HEK293 (cell line): ENCODE measurements around the gene CFHR1.

Experiments used
- CTCF ChIA-PET: fragments of 350-600 bp; formaldehyde crosslinking; extraction: SDS; loops from one replicate; lab custom pipeline; 2021; ENCODE audit warnings: antibody characterized with exemption; lab: Yijun Ruan, JAX
- POLR2A ChIA-PET: fragments of 300-600 bp; formaldehyde crosslinking; extraction: SDS; loops from one replicate; lab custom pipeline; 2020; ENCODE audit warnings: antibody characterized with exemption, inconsistent platforms; lab: Yijun Ruan, JAX
- H3K27ac ChIP-seq: fragments of 200-500 bp; sonication (Bioruptor generic); 2 replicates; pipeline ENCODE4 v1.5.1; 2014; ENCODE audit warnings: low read depth, low read length, control low read depth, inconsistent platforms; ENCODE audit errors: extremely low read depth
- H3K36me3 ChIP-seq, 2 experiments: fragments of 200-500 bp in 1 of 2; sonication (Bioruptor generic) in 1 of 2; 1 replicate in 1 of 2; 2 replicates in 1 of 2; pipeline ENCODE4 v1.5.1; 2014 to 2017; ENCODE audit warnings: inconsistent platforms in 2 of 2, low read length in 2 of 2; ENCODE audit not compliant: control insufficient read depth in 2 of 2, insufficient read depth in 1 of 2
- H3K4me1 ChIP-seq: fragments of 200-500 bp; sonication (Bioruptor generic); 2 replicates; pipeline ENCODE4 v1.5.1; 2014; ENCODE audit warnings: mild to moderate bottlenecking, low read length, inconsistent platforms; ENCODE audit not compliant: control insufficient read depth, insufficient read depth
- H3K4me3 ChIP-seq: 2 replicates; pipeline ENCODE4 v1.5.1; 2011; ENCODE audit warnings: low read depth, mild to moderate bottlenecking, control low read depth, low read length, moderate library complexity
- H3K9me3 ChIP-seq: fragments of 200-500 bp; sonication (Bioruptor generic); 2 replicates; pipeline ENCODE4 v1.5.1; 2014; ENCODE audit warnings: low read depth, low read length, inconsistent platforms; ENCODE audit not compliant: control insufficient read depth, insufficient read depth
- GLI2 ChIP-seq: fragments of 450-650 bp; formaldehyde crosslinking; IDR thresholded peaks from 2 replicates; pipeline ENCODE4; 2017; ENCODE audit warnings: missing biosample characterization, missing genetic modification characterization, low read depth, borderline replicate concordance
- IKZF3 ChIP-seq: fragments of 450-650 bp; IDR thresholded peaks from 2 replicates; pipeline ENCODE4 v1.5.0; 2018; ENCODE audit warnings: missing biosample characterization, mild to moderate bottlenecking, missing genetic modification characterization, moderate library complexity
- KLF17 ChIP-seq: fragments of 450-650 bp; formaldehyde crosslinking; IDR thresholded peaks from 2 replicates; pipeline ENCODE4 v1.5.1; 2016; ENCODE audit warnings: missing biosample characterization, missing genetic modification characterization
- REPIN1 ChIP-seq: fragments of 450-650 bp; formaldehyde crosslinking; IDR thresholded peaks from 2 replicates; pipeline ENCODE4 v1.5.1; 2017; ENCODE audit warnings: missing biosample characterization, missing genetic modification characterization, low read depth
- REST ChIP-seq: fragments of 450-650 bp; formaldehyde crosslinking; IDR thresholded peaks from 2 replicates; pipeline ENCODE4 v1.5.1; 2016; ENCODE audit warnings: missing biosample characterization, missing genetic modification characterization
- SETDB1 ChIP-seq: IDR thresholded peaks from one replicate; pipeline ENCODE4 v1.6.1; 2017; ENCODE audit warnings: mild to moderate bottlenecking, low read length, moderate library complexity, mixed read lengths; ENCODE audit not compliant: insufficient read length
- ZBTB48 ChIP-seq: fragments of 450-650 bp; formaldehyde crosslinking; IDR thresholded peaks from 2 replicates; pipeline ENCODE4 v1.5.1; 2016; ENCODE audit warnings: missing biosample characterization, missing genetic modification characterization
- ZBTB49 ChIP-seq: fragments of 450-650 bp; formaldehyde crosslinking; IDR thresholded peaks from 2 replicates; pipeline ENCODE4 v1.5.1; 2016; ENCODE audit warnings: missing biosample characterization, missing genetic modification characterization, low read depth
- ZEB2 ChIP-seq: fragments of 450-650 bp; formaldehyde crosslinking; IDR thresholded peaks from 2 replicates; pipeline ENCODE4 v1.5.1; 2016; ENCODE audit warnings: missing biosample characterization, missing genetic modification characterization
- ZFHX2 ChIP-seq: fragments of 450-650 bp; formaldehyde crosslinking; conservative IDR thresholded peaks from 2 replicates; pipeline ENCODE4 v1.5.1; 2016; ENCODE audit warnings: missing biosample characterization, missing genetic modification characterization
- ZIC2 ChIP-seq: fragments of 450-650 bp; formaldehyde crosslinking; IDR thresholded peaks from 2 replicates; pipeline ENCODE4 v1.5.1; 2016; ENCODE audit warnings: missing biosample characterization, missing genetic modification characterization
- ZNF174 ChIP-seq: fragments of 450-650 bp; formaldehyde crosslinking; IDR thresholded peaks from 2 replicates; pipeline ENCODE4 v1.5.0; 2017; ENCODE audit warnings: missing biosample characterization, mild to moderate bottlenecking, missing genetic modification characterization
- ZNF18 ChIP-seq: fragments of 450-650 bp; formaldehyde crosslinking; IDR thresholded peaks from 2 replicates; pipeline ENCODE4 v1.5.1; 2016; ENCODE audit warnings: missing biosample characterization, missing genetic modification characterization
- ZNF223 ChIP-seq: fragments of 450-650 bp; formaldehyde crosslinking; IDR thresholded peaks from 2 replicates; pipeline ENCODE4 v1.5.1; 2016; ENCODE audit warnings: missing biosample characterization, missing genetic modification characterization
- ZNF23 ChIP-seq: fragments of 450-650 bp; formaldehyde crosslinking; IDR thresholded peaks from 2 replicates; pipeline ENCODE4 v1.5.1; 2016; ENCODE audit warnings: missing biosample characterization, missing genetic modification characterization, borderline replicate concordance
- ZNF248 ChIP-seq: fragments of 450-650 bp; formaldehyde crosslinking; IDR thresholded peaks from 2 replicates; pipeline ENCODE4 v1.5.1; 2017; ENCODE audit warnings: missing biosample characterization, missing genetic modification characterization
- ZNF311 ChIP-seq: fragments of 450-650 bp; formaldehyde crosslinking; IDR thresholded peaks from 2 replicates; pipeline ENCODE4 v1.5.1; 2017; ENCODE audit warnings: missing biosample characterization, missing genetic modification characterization, borderline replicate concordance
- ZNF366 ChIP-seq: fragments of 450-650 bp; formaldehyde crosslinking; conservative IDR thresholded peaks from 2 replicates; pipeline ENCODE4 v1.5.1; 2016; ENCODE audit warnings: missing biosample characterization, missing genetic modification characterization
- ZNF426 ChIP-seq: fragments of 450-650 bp; formaldehyde crosslinking; IDR thresholded peaks from 2 replicates; pipeline ENCODE4 v1.5.1; 2017; ENCODE audit warnings: missing biosample characterization, missing genetic modification characterization, mild to moderate bottlenecking, inconsistent platforms, moderate library complexity
- ZNF521 ChIP-seq: fragments of 450-650 bp; formaldehyde crosslinking; IDR thresholded peaks from 2 replicates; pipeline ENCODE4 v1.5.1; 2017; ENCODE audit warnings: missing biosample characterization, mild to moderate bottlenecking, missing genetic modification characterization
- ZNF555 ChIP-seq: fragments of 450-650 bp; formaldehyde crosslinking; conservative IDR thresholded peaks from 2 replicates; pipeline ENCODE4 v1.5.1; 2017; ENCODE audit warnings: missing biosample characterization, mild to moderate bottlenecking, missing genetic modification characterization, inconsistent platforms
- ZNF610 ChIP-seq: fragments of 450-650 bp; formaldehyde crosslinking; IDR thresholded peaks from 2 replicates; pipeline ENCODE4 v1.5.1; 2016; ENCODE audit warnings: missing biosample characterization, missing genetic modification characterization, borderline replicate concordance
- ZNF623 ChIP-seq: fragments of 450-650 bp; formaldehyde crosslinking; IDR thresholded peaks from 2 replicates; pipeline ENCODE4 v1.5.1; 2016; ENCODE audit warnings: missing biosample characterization, missing genetic modification characterization
- ZNF768 ChIP-seq: fragments of 450-650 bp; formaldehyde crosslinking; IDR thresholded peaks from 2 replicates; pipeline ENCODE4 v1.5.1; 2018; ENCODE audit warnings: missing biosample characterization, mild to moderate bottlenecking, missing genetic modification characterization
- TF ChIP-seq, protein P1 (sequence below): fragments of 450-650 bp; formaldehyde crosslinking; IDR thresholded peaks from 2 replicates; pipeline ENCODE4 v1.5.1; 2017; ENCODE audit warnings: missing biosample characterization, missing genetic modification characterization

The CFHR1 gene

DNA sequence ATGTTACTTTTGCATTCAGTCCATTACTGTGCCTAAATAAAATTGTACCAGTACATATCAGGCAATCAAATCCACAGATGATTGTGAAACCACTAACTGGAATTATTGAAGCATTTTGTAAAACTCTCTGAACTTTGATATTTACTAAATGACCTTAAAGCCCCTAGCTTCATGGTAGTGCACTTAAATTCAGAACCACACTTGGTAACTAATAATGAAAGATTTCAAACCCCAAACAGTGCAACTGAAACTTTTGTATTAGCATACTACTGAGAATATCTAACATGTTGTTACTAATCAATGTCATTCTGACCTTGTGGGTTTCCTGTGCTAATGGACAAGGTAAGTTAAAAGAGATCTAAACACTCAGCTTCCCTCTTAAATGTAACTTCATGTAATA, 44.9 kb upstream of the CFHR1 start, which contains the start of gene CFHR3 (continued):
- no peak for TF ChIP-seq REPIN1 (tag by site-specific recombination)
- no peak for TF ChIP-seq ZNF18
- TF ChIP-seq ZNF521 (tag by site-specific recombination): no peak
- TF ChIP-seq ZNF311 (tag by site-specific recombination): no peak
- TF ChIP-seq ZBTB48 (tag by site-specific recombination): no peak
- TF ChIP-seq ZBTB49 (tag by site-specific recombination): no peak

DNA sequence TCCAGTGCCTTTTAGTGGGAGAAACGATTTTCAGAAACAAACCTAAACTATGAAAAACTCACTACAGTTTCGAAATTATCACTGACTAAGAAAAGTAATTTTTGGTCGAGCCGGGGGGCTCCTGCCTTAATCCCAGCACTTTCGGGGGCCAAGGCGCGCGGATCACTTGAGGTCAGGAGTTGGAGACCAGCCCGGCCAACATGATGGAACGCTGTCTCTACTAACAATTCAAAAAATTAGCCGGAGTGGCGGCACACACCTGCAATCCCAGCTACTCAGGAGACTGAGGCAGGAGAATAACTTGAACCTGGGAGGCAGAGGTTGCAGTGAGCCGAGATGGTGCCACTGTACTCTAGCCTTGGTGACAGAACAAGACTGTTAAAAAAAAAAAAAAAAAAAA, 41.9 kb upstream of the CFHR1 start:
- H3K27ac ChIP-seq: no peak overlapping the region
- no peaks in the 10 kb centered on the region for H3K4me1 ChIP-seq
- no peak overlapping the region for H3K4me3 ChIP-seq
- ChIA-PET POLR2A (no interaction called here), CTCF (no interaction called here)
- no peaks in the 10 kb centered on the region for H3K9me3 ChIP-seq
- H3K36me3 ChIP-seq: no peaks in the 10 kb centered on the region
- no peak for TF ChIP-seq GLI2 (tag by site-specific recombination)
- no peak for TF ChIP-seq ZNF555
- TF ChIP-seq ZFHX2 (tag by site-specific recombination): no peak
- TF ChIP-seq REST (tag by site-specific recombination): no peak
- TF ChIP-seq, protein P1, sequence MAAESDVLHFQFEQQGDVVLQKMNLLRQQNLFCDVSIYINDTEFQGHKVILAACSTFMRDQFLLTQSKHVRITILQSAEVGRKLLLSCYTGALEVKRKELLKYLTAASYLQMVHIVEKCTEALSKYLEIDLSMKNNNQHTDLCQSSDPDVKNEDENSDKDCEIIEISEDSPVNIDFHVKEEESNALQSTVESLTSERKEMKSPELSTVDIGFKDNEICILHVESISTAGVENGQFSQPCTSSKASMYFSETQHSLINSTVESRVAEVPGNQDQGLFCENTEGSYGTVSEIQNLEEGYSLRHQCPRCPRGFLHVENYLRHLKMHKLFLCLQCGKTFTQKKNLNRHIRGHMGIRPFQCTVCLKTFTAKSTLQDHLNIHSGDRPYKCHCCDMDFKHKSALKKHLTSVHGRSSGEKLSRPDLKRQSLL (tag by site-specific recombination): no peak
- no peak for TF ChIP-seq ZNF174 (tag by site-specific recombination)
- no peak for TF ChIP-seq IKZF3 (tag by site-specific recombination)

GRCh38 chr1:196779093-196779492, 40.4 kb upstream of the CFHR1 start:
- TF ChIP-seq ZNF610 (no peak), GLI2 (tag by site-specific recombination) (no peak), ZIC2 (no peak), ZNF366 (tag by site-specific recombination) (no peak), ZNF623 (tag by site-specific recombination) (no peak), ZNF768 (no peak), ZNF223 (tag by site-specific recombination) (no peak), KLF17 (tag by site-specific recombination) (no peak), ZEB2 (no peak), ZNF248 (tag by site-specific recombination) (no peak), ZNF23 (no peak), ZNF426 (tag by site-specific recombination) (no peak), SETDB1 (no peak)
- CTCF ChIA-PET: no interaction called here
- POLR2A ChIA-PET: no interaction called here
- H3K4me3 ChIP-seq: no peak overlapping the region
- no peaks in the 10 kb centered on the region for H3K9me3 ChIP-seq
- no peaks in the 10 kb centered on the region for H3K4me1 ChIP-seq
- no peak overlapping the region for H3K27ac ChIP-seq
- no peaks in the 10 kb centered on the region for H3K36me3 ChIP-seq
